Spleen (tissue), 7 donors: Measurements from ENCODE around the gene MYLK3.

Source experiments
- CTCF ChIP-seq, 11 experiments: fragments of 200-600 bp in 7 of 11; fragments of 450-650 bp in 4 of 11; sonication (generic) in 4 of 11; IDR thresholded peaks in 8 of 11; conservative IDR thresholded peaks in 3 of 11; 1 replicate in 7 of 11; 2 replicates in 4 of 11; pipeline versions ENCODE4 v1.4.0 to v1.8.0; 2016 to 2021; ENCODE audit warnings: antibody characterized with exemption in 11 of 11, inconsistent platforms in 4 of 11, mild to moderate bottlenecking in 1 of 11
- POLR2A ChIP-seq, 3 donors: fragments of 450-650 bp; IDR thresholded peaks; one replicate each; pipeline ENCODE4 v1.5.1; 2017; ENCODE audit warnings: antibody characterized with exemption in 3 of 3, mild to moderate bottlenecking in 1 of 3
- POLR2AphosphoS5 ChIP-seq, 3 donors: sonication (generic); formaldehyde crosslinking; IDR thresholded peaks; one replicate each; pipeline ENCODE4 v1.5.1; 2017; ENCODE audit warnings: antibody characterized with exemption in 3 of 3
- donor health status: DM: no; HTN: no; CAD: no; lungs with moderate emphysema.
- donor health status: DM: no; HTN: no; CAD: no.
- donor health status: DM: no; HTN: no; CAD: no.

GRCh38 chr16:46688654-46689364 lies 59.3 kb downstream of the MYLK3 start, which contains the start of gene VPS35:
- peak in 1 of 3 donors; percentile 60 for TF ChIP-seq POLR2A (IDR thresholded peaks at IDR 0.05)
- peak in 2 of 11 experiments; percentile 26 to 29 for TF ChIP-seq CTCF (IDR thresholded peaks at IDR 0.05 in 8 of 11, conservative IDR thresholded peaks at IDR 0.05 in 3 of 11)
- peak; percentile 94 to 97 (median 94) for TF ChIP-seq POLR2AphosphoS5 (IDR thresholded peaks at IDR 0.05)
